ENCODE data around the gene SPRED3. TPM values are rescaled to one million over a fixed set of nuclear protein-coding genes. Genes with fewer than 3 reads are reported as not detected.
A peak's percentile ranks its signal among the peaks of the same experiment; 100 is the strongest.

The SPRED3 gene
- total RNA-seq, 1 donor from 2014 or later: 1.6 TPM

DNA sequence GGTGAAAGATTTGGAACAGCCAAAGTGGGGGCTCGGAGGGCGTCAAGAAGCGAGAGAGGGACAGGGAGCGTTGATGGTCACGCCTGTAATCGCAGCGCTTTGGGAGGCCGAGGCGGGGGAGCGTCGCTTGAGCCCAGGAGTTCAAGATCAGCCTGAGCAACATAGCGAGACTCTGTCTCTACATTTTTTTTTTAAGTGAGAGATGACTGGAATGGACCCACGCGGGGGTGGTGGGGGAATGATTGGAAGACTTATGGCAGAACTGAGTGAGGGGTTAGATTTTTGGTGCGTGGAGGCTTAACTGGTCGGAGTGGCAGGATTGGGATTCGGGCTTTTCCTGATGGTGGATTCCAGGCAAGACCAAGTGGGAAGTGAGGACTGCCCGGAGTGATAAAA is 13.4 kb upstream of the SPRED3 start:
- ATAC-seq (peak; percentile 0), DNase-seq (no peak)
- H3K27ac ChIP-seq: peak overlapping the region; percentile 89
- H3K4me1 ChIP-seq: peaks cover 16% of the 10 kb centered on the region
- TF ChIP-seq, protein P1, sequence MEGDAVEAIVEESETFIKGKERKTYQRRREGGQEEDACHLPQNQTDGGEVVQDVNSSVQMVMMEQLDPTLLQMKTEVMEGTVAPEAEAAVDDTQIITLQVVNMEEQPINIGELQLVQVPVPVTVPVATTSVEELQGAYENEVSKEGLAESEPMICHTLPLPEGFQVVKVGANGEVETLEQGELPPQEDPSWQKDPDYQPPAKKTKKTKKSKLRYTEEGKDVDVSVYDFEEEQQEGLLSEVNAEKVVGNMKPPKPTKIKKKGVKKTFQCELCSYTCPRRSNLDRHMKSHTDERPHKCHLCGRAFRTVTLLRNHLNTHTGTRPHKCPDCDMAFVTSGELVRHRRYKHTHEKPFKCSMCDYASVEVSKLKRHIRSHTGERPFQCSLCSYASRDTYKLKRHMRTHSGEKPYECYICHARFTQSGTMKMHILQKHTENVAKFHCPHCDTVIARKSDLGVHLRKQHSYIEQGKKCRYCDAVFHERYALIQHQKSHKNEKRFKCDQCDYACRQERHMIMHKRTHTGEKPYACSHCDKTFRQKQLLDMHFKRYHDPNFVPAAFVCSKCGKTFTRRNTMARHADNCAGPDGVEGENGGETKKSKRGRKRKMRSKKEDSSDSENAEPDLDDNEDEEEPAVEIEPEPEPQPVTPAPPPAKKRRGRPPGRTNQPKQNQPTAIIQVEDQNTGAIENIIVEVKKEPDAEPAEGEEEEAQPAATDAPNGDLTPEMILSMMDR (IDR thresholded peaks at IDR 0.05): no peak
- H3K9me3 ChIP-seq: no peaks in the 10 kb centered on the region
- H3K4me3 ChIP-seq: peak overlapping the region; percentile 82
- no peaks in the 10 kb centered on the region for H3K27me3 ChIP-seq
- intact Hi-C loops (cut with DNase I): no loop called here
- H3K36me3 ChIP-seq: peaks cover 25% of the 10 kb centered on the region

GRCh38 chr19:38375748-38376147 is 12.7 kb upstream of the SPRED3 start:
- DNase-seq (no peak), ATAC-seq (no peak)
- TF ChIP-seq, protein P1 (IDR thresholded peaks at IDR 0.05): no peak
- H3K27ac ChIP-seq: peak overlapping the region; percentile 89
- H3K4me1 ChIP-seq: peaks cover 16% of the 10 kb centered on the region
- H3K36me3 ChIP-seq: peaks cover 30% of the 10 kb centered on the region
- H3K9me3 ChIP-seq: no peaks in the 10 kb centered on the region
- H3K4me3 ChIP-seq: peak overlapping the region; percentile 82
- H3K27me3 ChIP-seq: no peaks in the 10 kb centered on the region
- intact Hi-C loops (cut with DNase I): no loop called here

DNA sequence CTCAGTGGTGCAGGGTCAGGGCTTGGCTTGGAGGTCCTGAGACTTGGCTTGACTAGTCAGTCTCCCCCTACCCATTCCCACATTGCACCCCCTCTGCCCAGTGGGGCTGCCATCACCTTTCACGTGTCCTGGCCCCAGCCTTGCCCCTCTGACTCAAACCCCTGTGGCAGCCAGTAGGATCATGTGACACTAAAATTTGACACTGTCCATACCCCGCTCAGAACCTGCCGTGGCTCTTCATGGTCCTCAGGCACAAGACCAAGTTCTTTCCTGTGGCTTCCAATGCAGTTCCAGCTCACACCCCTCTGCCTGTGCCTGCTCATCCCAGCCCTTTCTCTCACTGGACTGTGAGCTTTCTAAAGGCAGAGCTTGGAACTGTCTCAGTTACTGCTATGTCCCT is 11.9 kb upstream of the SPRED3 start:
- peaks cover 38% of the 10 kb centered on the region for H3K36me3 ChIP-seq
- TF ChIP-seq, protein P1 (IDR thresholded peaks at IDR 0.05): no peak
- no peaks in the 10 kb centered on the region for H3K9me3 ChIP-seq
- no peaks in the 10 kb centered on the region for H3K27me3 ChIP-seq
- no peak overlapping the region for H3K27ac ChIP-seq
- peaks cover 16% of the 10 kb centered on the region for H3K4me1 ChIP-seq
- DNase-seq (no peak), ATAC-seq (no peak)
- no peak overlapping the region for H3K4me3 ChIP-seq
- intact Hi-C loops (cut with DNase I): no loop called here

DNA sequence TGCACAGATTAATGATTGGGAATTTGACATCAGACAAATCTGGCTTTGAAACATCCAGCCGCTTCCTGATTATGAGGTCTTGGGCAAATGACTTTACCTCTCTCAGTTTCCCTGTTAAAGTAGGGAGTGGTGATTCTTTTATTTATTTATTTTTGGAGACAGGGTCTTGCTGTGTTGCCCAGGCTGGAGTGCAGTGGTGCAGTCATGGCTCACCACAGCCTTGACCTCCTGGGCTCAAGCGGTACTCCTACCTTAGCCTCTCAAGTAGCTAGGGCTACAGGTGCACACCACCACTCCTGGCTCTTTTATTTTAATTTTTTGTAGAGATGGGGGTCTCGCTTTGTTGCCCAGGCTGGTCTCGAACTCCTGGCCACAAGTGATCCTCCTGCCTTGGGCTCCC is 11.4 kb upstream of the SPRED3 start:
- H3K27ac ChIP-seq: no peak overlapping the region
- H3K4me1 ChIP-seq: peaks cover 16% of the 10 kb centered on the region
- ATAC-seq: no peak
- TF ChIP-seq, protein P1 (IDR thresholded peaks at IDR 0.05): no peak
- no peaks in the 10 kb centered on the region for H3K27me3 ChIP-seq
- no peak overlapping the region for H3K4me3 ChIP-seq
- peaks cover 43% of the 10 kb centered on the region for H3K36me3 ChIP-seq
- intact Hi-C loops (cut with DNase I): no loop called here
- no peak for DNase-seq
- no peaks in the 10 kb centered on the region for H3K9me3 ChIP-seq

DNA sequence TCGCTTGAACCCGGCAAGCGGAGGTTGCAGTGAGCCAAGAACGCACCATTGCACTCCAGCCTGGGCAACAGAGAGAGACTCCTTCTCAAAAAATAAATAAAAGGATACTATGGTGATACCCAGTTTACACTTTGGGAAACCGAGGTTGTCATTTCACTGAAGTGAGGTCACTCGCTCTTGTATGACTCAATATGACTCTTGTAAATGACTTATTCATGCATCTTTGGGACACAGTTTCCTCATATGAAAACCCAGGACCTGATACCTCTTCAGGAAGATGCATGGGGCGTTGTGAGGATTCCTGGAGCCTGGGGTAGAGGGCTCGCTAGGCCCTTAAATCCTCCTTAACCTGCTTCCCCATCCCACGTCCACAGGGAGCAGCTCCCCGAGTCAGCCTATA is 9.6 kb upstream of the SPRED3 start:
- no peaks in the 10 kb centered on the region for H3K9me3 ChIP-seq
- DNase-seq (no peak), ATAC-seq (no peak)
- no peak overlapping the region for H3K4me3 ChIP-seq
- peaks cover 16% of the 10 kb centered on the region for H3K4me1 ChIP-seq
- H3K27ac ChIP-seq: no peak overlapping the region
- peaks cover 61% of the 10 kb centered on the region for H3K36me3 ChIP-seq
- H3K27me3 ChIP-seq: no peaks in the 10 kb centered on the region
- TF ChIP-seq, protein P1 (IDR thresholded peaks at IDR 0.05): no peak
- intact Hi-C loops (cut with DNase I): no loop called here

- Histone ChIP-seq H3K4me3 (no peak overlapping the region), H3K36me3 (peaks cover 64% of the 10 kb centered on the region), H3K9me3 (no peaks in the 10 kb centered on the region), H3K4me1 (peaks cover 5% of the 10 kb centered on the region), H3K27me3 (no peaks in the 10 kb centered on the region), H3K27ac (no peak overlapping the region)
- DNase-seq: no peak
- TF ChIP-seq, protein P1 (IDR thresholded peaks at IDR 0.05): no peak
- no peak for ATAC-seq
- intact Hi-C loops (cut with DNase I): no loop called here
These were observed 7.4 kb upstream of the SPRED3 start for GRCh38 chr19:38381138-38381537.

Measured in upper lobe of right lung (tissue), 1 donor.